HG02981 (cell line): ENCODE results near the gene VAV3.

Experiments
- ATAC-seq: cut with Tn5 transposase; IDR thresholded peaks from one replicate; pipeline ENCODE4 v1.9.1; 2021; ENCODE audit warnings: mild to moderate bottlenecking, moderate library complexity; ENCODE audit not compliant: unreplicated experiment

VAV3 gene

DNA sequence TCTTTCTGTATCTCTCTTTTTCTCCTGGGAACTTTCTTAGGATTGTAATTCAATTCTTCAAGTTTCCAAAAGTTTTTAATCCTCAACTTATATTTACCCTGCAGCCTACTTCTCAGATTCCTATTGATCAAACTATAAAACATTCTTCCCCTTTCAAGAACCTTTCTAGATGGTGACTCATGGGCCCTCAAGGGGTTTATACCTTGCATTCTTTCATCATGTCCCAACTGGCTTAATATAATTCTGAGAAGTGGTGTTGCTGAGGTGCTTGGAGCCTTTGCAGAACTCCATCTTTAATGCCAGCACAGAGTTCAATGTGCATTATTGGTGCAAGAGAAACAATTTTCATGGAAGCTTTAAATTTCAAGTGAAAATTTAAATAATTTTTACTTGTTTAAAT, 273.4 kb downstream of the VAV3 start:
- ATAC-seq, result no peak

DNA sequence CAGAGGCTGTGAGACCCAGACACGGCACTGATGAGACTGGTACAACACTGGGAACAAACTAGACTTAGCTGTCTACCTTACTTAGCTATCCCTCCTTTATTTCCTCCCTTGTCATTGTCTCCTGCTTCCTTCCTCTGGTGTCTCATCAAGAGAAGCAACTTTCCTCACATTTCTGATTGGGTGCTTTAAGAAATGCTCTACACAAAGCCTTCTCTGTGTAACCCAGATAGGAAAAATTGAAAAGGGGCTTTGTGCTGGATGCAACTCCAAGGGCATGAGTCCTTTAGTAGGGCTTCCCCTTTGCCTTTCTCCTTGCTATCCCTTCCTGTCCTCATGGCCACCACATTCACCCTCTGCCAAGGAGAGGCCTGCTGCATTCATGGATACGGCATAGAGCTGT, 274.5 kb downstream of the VAV3 start:
- no peak for ATAC-seq

DNA sequence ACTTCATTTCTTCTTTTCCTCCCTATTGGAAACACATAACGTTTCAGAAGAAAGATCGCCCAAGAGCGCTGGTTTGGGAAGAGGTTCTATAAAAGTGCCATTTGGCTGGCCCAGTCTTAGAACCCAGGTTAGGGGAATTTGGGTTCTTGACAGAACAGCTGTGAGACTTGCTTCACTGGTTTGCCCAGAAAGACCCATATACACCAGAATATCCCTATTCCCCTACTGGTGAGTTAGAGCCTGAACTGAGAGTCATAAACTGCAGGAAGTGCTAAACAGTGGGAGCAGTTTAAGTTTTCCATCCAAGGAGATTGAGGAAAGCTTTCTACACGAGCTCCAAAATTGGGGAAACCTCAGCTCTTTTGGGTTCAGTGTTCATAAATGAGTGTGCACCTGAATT, 275.2 kb downstream of the VAV3 start:
- no peak for ATAC-seq

DNA sequence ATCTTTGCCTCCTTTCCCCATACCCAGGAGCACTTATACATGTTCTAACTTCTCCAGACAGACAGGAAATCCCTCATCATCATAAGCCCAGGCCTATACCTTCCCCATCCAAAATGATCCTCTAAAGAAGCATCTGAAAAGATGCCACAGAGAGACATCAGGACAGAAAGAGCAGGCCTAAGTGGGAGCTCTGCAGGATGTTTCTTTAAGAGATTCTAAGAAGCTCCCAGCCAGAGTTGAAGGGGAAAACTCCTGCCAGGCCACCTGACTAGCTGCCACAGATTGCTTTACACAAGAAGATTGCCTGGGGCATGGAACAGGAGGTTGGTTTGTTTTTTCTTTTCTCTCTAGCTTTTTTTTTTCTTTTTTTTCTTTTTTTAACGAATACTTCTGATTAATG, 275.8 kb downstream of the VAV3 start:
- no peak for ATAC-seq

DNA sequence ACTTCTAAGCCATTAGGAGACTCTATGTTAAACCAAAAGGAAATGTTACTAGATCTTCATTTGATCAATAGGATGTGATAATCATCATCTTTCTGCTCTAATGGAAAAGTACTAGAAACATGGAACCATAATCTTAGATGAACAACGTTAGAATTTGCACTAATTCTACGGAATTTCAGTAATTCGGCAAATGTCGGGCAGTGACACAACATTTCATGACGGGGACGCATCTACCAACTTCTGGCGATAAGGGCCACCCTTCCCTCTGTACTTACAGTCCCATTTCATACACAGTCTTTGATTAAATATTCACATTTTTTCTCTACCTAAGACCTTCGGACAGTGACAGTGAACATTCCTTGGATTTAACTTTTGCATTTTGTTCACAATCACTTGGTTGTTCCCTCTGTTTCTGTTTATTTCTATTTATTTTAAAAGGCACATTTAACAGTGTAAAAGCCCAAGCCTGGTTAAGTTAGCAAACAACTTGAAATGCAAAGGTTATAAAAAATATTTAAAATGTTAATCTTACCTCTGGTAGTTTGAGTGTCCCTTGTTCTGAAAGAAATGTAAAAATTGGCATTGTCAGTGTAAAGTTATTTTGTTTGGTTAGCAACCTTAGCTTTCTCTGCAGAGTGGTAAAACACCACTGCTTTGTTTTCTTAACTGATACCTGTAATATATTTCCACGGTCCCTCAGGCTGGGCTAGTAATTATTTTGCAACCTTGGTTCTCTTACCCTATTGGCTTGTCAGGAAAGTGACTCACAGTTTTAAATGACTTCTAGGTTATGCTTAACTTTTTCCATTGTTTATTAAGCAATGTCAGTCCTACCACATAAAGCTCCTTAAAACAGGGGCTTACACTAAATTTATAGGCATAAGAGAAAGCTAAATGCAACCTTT, 276.9 kb downstream of the VAV3 start:
- no peak for ATAC-seq

DNA sequence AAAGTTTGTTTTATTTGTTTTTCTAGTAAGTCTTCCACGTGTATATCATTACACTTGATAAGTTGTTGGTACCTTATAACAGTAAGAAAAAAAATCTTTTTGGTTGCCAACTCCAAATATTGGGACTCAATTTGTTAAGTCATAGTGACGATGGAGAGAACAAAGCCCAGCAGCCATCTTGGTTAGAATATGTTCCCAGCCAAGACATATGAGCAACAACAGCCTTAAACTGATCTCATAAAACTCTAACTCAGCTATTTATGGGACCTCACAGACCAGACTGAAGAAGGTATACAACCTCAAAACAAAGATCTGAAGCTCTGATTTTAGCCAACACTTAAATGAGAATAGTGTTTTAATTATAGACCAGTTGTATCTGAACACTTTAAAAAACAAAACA, 281.3 kb downstream of the VAV3 start:
- ATAC-seq, result no peak

DNA sequence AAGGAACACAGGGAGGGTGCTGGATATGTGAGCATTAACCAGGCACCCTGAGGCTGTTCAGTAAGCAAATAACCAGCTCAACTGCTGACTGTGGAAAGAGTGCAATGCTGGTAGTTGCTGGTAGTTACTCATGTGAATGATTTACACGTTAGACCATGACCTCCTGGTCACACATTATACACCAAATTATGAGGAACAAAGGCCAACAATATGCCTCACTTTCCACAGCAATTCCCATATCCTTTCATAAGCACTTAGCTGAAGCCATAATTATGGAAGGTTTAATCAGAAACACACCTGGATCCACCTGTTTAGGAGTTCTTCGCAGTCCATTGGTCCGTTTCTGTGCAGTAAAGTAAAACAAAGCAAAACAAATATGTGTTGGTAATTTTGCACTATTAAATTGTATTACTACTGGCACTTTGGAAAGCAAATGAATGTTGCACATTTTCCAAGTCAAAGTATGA, 281.8 kb downstream of the VAV3 start:
- ATAC-seq, result no peak

DNA sequence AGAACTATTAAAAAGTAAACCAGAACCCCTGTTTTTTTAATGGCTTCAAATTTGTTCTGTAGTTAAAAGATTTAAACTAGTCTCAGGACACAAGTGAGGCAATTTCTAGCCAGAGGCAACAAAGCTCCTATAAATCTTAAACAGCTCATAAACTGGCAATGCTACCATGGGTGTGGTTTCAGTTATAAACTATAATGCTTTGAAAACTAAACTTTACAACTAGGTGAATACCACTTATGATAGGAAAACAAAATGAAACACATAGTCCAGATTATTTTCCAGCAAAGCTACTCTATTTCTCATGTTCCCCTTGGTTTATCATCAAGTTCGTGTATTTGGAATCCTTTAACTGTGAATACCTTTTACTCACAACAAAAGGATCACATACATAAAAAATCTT, 282.5 kb downstream of the VAV3 start:
- ATAC-seq, result no peak

DNA sequence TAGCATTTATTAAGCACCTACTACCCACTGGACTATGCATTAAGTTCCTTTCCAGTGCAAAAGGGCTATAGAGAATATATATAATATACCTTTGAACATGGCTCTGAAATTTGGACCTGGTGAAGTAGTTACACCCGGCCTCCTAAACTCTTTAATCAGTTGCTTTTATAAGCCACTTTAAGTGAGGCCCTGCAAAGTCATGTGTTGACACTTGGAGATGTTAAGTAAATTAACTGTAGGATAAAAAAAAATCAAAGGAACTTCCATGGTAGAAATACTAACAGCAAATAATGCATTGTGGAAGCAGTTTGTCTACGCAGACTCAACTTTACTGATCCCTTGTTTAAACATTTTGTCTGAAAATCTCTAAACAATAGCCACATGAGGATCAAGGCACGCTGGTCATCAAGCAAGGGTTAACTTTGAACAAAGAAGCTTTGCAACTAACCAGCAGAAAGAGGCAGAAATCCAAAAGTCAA, 283.9 kb downstream of the VAV3 start:
- no peak for ATAC-seq

DNA sequence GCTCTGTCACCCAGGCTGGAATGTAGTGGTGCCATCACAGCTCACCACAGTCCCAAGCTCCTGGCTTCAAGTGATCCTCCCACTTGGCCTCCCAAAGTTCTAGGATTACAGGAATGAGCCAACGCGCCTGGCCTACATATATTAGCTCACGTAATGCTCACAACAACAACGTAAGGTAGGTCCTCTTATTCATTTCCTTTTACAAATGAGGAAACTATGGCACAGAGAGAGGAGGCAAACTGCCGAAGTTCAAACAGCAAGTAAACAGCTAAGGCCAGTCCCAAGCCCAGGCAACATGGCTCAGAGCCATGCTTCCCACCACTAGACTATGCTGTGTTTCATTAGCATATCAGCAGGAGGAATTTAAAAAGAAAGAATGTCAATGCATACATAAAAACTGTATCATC, 284.4 kb downstream of the VAV3 start:
- ATAC-seq, result no peak

DNA sequence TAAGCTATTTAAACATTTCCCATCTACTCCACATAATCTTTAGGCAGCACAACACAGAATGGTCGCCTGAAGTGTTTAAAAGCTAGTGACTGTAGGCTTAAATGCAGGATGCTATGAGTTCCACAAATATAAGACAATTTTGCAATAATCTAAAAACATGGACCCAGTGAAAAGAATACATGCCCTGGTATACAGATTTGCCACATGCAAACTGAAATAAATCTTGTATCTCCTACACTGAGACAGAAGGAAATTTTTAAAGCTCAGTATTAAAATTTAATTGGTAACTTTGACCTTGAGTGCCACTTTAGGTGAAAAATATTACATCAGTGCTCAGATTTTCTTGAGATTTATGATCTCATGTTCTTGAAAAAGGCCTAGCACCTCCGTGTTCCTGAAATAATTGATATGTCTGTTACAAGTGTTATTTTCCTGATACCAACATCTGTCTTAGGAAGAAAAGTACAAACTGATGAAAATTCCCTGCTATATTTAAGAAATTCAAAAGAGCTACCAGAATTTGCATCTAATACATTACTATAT, 285.5 kb downstream of the VAV3 start:
- ATAC-seq, result no peak

DNA sequence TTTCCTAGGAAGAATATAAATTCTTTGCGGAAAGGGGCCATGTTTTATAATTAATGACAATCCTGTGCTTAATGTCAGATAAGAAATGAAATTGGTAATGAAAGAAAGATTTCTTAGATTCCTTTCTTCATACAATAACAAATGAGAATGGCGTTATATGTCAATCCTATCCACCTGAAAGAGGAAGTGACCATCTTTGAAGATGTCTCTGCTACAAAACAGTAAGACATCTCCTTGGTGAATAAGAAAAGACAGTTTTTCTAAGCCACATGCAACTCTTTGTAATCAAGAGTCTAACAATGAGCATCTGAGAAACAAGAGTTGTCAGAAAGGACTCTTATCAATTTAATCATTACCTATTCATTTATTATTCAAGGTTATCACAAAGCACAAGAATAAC, 286.0 kb downstream of the VAV3 start:
- ATAC-seq, result no peak

DNA sequence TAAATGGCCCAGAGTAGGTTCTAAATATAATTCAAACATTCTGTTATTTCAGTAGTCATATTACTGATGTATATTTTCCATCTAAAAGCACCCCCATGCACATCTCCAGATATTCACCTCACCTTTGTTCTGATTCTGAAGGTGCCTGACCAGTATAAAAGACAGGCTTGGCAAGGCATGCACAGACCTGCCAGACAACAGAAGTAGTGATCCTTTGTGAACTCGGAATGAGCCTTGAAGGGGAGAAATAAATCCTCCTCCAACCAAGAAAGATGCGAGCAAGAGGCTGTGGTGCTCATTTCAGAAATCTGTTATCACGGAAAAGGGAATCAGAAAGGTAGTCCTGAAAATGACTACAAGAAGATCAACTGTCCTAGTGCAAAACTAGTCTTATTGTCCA, 287.3 kb downstream of the VAV3 start:
- no peak for ATAC-seq

DNA sequence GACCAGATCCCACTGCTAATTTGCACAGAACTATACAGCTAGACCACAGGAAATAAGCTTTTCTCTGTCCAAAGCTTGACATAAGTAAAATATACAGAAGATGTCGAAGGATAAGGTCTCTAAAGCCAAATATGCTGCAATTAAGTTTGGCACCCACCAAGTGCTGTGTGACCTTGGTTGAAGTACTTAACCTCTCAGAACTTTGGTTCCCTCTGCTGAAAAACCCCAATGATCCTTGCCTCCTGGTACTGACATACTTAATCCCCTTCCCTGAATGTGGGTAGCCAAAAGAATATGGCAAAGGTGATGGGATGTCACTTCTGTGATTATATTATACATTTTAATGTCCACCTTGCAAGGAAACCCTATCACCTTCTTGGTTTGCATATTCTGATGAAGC, 290.5 kb downstream of the VAV3 start:
- no peak for ATAC-seq

DNA sequence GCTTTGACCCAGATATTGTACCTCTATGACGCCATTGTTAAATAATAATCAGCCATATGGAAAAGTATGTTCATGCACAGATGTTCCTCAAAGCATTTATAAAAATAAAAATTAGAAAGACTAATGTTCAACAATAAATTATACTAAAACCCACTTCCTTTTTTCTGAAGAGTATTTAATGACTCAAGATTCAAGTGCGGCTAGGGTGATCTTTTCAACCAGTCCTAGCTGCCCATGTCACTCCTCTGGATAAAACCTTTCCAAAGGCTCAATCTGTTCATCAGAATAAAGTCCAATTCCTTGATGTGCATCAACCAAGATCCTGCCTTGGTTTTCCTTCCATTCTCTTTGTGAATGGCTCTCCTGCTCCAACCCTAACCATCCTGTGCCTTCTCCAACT, 292.0 kb downstream of the VAV3 start:
- no peak for ATAC-seq

DNA sequence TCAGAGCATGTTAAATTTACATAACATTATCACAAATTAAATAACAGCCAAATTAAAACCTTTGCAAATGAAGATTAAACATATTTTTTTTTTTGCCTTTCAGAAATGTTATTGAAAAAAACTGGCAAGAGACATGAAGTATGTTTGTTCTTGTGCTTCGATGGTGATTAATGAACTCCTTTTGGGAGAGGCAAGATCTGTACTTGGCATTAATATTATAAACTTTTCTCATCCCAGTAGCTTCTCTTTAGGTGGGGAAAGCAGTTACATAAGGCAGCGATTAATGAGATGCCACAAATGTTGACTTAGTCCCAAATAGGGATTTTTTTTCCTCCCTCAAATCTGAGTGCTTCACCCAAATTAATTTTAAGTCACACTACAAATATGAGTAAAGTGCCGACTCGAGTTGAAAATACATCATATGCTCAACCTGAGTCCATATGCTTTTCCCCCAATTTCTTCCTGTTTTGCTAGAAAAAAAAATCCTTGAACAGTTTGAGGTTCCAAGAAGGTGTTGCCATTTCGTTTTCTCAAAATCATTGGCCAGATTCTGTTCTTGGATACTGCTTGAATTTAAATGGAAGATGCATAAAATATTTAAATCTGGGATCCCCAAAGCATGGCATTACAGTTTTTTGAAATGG, 294.5 kb downstream of the VAV3 start:
- no peak for ATAC-seq

DNA sequence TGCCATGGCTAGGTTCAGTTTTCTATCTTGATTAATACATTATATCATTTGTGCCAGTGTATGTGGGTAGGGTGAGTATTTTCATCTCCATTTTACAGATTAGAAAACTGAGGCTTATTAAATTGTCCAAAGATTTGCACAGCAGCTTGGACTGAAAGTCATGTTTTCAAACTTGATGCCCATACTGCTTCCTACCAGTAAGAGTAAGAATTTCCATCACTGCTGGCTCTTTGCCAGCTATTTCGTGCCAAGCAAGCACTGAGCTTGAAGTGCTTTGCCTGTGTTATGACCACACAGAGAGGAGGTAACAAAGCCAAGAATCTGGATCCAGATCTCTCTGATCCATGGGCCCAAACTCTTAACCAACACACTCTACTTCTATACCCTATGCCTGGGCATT, 295.0 kb downstream of the VAV3 start:
- ATAC-seq, result no peak

DNA sequence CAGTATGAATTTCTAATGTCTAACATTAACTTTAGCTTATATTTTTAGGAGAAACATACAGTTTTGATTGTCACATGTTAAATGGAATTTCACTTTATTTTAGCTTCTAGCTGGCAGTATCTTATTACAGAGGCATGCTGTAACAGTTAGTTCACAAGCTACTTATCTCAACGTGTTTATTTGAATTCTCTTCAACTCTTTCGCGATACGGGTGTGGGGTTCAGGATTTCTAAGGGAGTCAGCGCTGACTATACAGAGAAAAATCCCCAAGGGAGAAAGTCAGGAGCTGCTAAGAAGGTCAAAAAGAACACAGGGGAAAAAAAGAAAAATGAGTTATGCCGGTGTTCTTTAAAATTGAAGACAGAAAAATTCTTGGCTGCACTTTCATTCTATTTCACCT, 296.2 kb downstream of the VAV3 start:
- no peak for ATAC-seq

DNA sequence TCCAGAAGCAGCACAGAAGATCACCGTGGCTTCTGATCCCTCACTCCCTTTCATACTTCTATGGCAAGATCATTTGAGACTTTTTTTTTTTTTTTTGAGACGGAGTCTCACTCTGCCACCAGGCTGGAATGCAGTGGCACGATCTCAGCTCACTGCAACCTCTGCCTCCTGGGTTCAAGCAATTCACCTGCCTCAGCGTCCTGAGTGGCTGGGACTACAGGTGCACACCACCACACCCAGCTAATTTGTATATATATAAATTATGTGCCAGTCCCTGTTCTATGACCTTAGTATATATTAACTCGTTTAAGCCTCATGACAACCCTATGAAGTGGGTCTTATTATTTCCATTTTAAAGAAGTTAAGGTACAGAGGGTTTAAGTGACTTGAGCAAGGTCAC, 298.5 kb downstream of the VAV3 start:
- ATAC-seq, result no peak

DNA sequence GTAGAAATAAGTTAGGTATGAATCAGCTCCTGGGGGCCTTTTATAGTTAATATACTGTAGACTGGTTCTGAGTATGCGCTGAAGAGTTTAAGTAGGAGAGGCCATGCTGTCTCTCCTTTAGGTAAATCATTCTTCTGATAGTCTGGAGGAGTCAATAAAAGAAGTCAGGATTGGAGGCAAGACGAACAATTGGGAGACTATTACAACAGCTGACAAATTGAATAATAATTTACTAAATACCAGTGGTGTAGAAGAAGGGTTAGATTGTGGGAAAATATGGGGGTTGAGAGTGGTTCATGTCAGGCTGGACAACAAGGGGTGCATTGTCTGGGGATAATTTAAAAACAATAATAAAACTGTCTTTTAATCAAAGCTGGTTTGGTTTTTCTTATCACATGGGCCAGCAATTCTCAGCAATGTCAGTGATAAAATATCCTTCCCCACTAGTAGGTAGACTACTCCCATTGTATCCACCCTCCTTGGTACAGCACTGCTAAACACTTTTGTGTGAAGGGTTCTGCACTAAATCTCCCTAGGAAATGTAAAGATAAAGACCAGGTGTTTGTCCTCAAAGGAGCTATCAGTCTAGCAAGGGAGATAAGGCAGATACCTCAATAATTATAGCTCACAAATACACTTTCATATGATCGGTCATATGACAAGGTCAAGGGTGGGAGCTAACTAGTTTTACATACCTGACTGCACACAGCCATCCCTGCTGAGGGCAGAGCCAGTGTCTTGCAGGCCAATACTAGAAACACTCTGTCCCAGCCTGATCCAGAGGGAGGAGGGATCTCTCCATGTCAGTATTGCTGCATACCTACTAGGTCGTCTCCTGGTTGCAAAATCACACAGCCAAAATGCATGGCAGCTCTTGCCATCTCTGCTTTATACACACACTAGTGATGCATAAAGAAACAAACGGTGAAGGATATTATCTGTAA, 299.7 kb downstream of the VAV3 start:
- ATAC-seq, result no peak

DNA sequence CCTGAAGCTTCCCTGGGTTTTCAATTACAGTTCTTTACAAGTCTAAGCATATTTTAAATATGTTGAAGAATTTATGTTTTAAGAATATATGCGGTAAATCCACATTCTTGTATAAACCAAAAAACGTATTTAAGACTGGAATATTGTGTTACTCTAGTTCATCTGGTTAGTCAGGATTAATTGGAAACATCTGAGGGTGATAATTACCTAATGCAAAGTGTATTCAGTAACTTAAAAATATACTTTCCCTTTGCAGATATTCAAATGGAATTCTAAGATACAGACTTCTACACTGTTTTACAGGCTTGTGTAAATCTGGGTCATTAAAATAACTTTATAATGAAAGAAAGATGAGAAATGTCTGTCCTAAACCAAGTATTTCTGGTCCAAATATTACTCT, 302.0 kb downstream of the VAV3 start:
- no peak for ATAC-seq
